Ovary (tissue), 9 donors: ENCODE results near the gene ARHGEF7. TPM values are rescaled to one million over a fixed set of nuclear protein-coding genes. Genes with fewer than 3 reads are reported as not detected.

Experiments
- DNase-seq, 5 donors: peaks; one replicate each; pipeline ENCODE4 v3.0.0-alpha.2; 2019 to 2020
- H3K27ac ChIP-seq, 2 donors: fragments of 200-600 bp; one replicate each; pipeline versions ENCODE4 v1.5.1 to v1.8.0; 2019 to 2022
- H3K27me3 ChIP-seq: fragments of 200-600 bp; one replicate; pipeline ENCODE4 v1.8.0; 2022
- H3K36me3 ChIP-seq: fragments of 200-600 bp; sonication (generic); one replicate; pipeline ENCODE4 v1.5.1; 2019
- H3K4me1 ChIP-seq: one replicate; pipeline ENCODE4 v1.8.1; 2013; ENCODE audit warnings: mild to moderate bottlenecking, moderate library complexity; ENCODE audit not compliant: insufficient read depth
- H3K4me3 ChIP-seq: fragments of 200-600 bp; sonication (generic); one replicate; pipeline ENCODE4 v1.5.1; 2017
- H3K9me3 ChIP-seq, 2 donors: fragments of 200-600 bp in 1 of 2; sonication (generic) in 1 of 2; one replicate each; pipeline versions ENCODE4 v1.5.1 to v1.8.1; 2013 to 2019; ENCODE audit warnings: mild to moderate bottlenecking in 1 of 2, moderate library complexity in 1 of 2
- EP300 ChIP-seq: sonication (generic); formaldehyde crosslinking; IDR thresholded peaks from one replicate; pipeline ENCODE4 v1.6.1; 2017; ENCODE audit warnings: antibody characterized with exemption
- POLR2A ChIP-seq: fragments of 450-650 bp; IDR thresholded peaks from one replicate; pipeline ENCODE4 v1.6.1; 2017; ENCODE audit warnings: antibody characterized with exemption, mild to moderate bottlenecking, moderate library complexity
- WGBS, 3 donors: extraction: QIAGEN DNeasy Blood & Tissue Kit in 1 of 3; methylation state at CpG; one replicate each; pipeline versions ENCODE4 v1.1.5 to v1.1.7; 2013 to 2017; 5-methylcytosine and 5-hydroxymethylcytosine counted together
- intact Hi-C, 4 donors: fragments of 100-400 bp; cut with DNase I; formaldehyde crosslinking; loops; one replicate each; pipeline versions ENCODE4 v1.11.0 to v1.15.1; 2022 to 2023
- polyA plus RNA-seq, 2 donors: library from polyadenylated mRNA; stranded (reverse); fragments of 200-250 nt in 1 of 2; fragments of 350-450 nt in 1 of 2; fragmentation: Illumina TruSeq in 1 of 2; extraction: RNeasy Lipid Tissue Mini Kit (QIAGEN cat#74804) in 1 of 2; gene quantifications; one replicate each; pipeline ENCODE4 v1.2.3, GENCODE V29; 2013 to 2014
- total RNA-seq, 7 donors: library from RNA; depleted of rRNA in 2 of 7; stranded (reverse); fragments of >200 nt in 2 of 7; fragmentation: NEBNext Ultra II Directional in 3 of 7; extraction: Animal tissue kit (Norgen Biotek cat#: 25700) in 3 of 7; gene quantifications; one replicate each; pipeline versions ENCODE4 v1.1.0 to v1.2.4, GENCODE V29; 2016 to 2023
- TF ChIP-seq, protein P1 (sequence below), 3 donors: fragments of 450-650 bp in 2 of 3; fragments of 200-600 bp in 1 of 3; IDR thresholded peaks; one replicate each; pipeline versions ENCODE4 v1.5.1 to v1.8.0; 2016 to 2022; ENCODE audit warnings: antibody characterized with exemption in 3 of 3, mild to moderate bottlenecking in 1 of 3
- donor health status: DM: no; HTN: no; CAD: no; lungs with moderate emphysema.
- donor health status: DM: no; HTN: no; CAD: no.
- donor health status: Bipolar disorder and iron deficiency.
- donor health status: DM: yes; HTN: yes; CAD: no.
- donor health status: DM: no; HTN: no; CAD: no.
- donor health status: DM: yes; HTN: yes; CAD: no.

Gene ARHGEF7
- total and polyA plus RNA-seq, 9 donors = 27.6 to 58.5 (median 52.2) TPM

DNA sequence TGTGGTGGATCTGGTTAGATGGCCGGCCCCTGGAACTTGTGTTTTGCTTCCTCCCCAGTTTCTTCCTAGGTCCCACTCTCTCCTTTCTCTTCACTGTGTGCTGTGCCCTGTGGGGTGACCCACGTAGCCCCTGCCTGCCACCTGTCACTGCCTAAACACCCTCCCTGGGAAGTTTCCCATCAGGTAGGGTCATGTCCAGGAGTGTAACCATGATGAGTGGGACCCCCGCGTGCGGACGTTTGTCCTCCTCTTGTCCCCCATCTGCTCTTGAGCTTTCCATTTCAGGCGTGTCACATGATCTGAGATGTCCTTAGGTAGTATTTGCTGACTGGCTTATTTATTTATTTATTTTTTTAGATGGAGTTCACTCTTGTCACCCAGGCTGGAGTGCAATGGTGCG lies 61.3 kb downstream of the ARHGEF7 start:
- no peaks in the 10 kb centered on the region for H3K36me3 ChIP-seq
- H3K4me3 ChIP-seq = no peak overlapping the region
- no peak overlapping the region for H3K27ac ChIP-seq
- no peak for DNase-seq
- WGBS, 3 donors = 92 to 97% (median 96%) methylated on average over 8 of the region's 8 CpGs
- H3K4me1 ChIP-seq = peaks cover 23% of the 10 kb centered on the region
- intact Hi-C loops = no loop called here
- H3K9me3 ChIP-seq = no peaks in the 10 kb centered on the region
- TF ChIP-seq, protein P1, sequence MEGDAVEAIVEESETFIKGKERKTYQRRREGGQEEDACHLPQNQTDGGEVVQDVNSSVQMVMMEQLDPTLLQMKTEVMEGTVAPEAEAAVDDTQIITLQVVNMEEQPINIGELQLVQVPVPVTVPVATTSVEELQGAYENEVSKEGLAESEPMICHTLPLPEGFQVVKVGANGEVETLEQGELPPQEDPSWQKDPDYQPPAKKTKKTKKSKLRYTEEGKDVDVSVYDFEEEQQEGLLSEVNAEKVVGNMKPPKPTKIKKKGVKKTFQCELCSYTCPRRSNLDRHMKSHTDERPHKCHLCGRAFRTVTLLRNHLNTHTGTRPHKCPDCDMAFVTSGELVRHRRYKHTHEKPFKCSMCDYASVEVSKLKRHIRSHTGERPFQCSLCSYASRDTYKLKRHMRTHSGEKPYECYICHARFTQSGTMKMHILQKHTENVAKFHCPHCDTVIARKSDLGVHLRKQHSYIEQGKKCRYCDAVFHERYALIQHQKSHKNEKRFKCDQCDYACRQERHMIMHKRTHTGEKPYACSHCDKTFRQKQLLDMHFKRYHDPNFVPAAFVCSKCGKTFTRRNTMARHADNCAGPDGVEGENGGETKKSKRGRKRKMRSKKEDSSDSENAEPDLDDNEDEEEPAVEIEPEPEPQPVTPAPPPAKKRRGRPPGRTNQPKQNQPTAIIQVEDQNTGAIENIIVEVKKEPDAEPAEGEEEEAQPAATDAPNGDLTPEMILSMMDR (IDR thresholded peaks at IDR 0.05) = no peak
- TF ChIP-seq POLR2A (no peak), EP300 (no peak)
- no peaks in the 10 kb centered on the region for H3K27me3 ChIP-seq

DNA sequence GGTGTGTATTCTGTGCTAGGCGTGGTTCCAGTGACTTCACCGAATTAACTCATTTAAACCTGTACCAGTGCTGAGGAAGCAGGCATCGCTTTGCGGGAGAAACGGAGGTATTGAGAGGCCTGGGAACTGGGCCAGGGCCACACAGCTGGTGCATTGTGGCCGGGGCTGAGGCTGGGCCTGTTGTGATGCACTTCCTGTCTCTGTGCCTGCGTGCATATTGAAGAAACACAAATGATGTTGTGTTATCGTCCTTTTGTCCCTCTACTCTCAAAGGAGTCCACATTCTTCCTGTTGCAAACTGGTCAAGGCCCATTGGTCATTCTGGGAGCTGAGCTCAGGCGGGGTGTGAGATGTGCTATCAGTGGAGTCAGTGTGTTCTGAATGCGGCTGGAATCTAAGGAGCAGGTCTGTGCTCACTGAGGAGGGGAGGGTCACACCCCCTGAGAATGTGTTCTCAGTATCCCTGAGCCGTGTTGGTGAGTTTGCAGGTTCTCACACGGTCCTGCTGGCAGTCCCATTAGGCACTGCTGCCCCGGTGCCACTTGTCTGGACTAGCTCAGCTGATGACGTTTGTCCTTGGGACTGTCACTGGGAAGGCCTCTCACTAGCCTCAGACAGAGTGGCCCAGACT lies 62.1 kb downstream of the ARHGEF7 start:
- no peak for DNase-seq
- intact Hi-C loops = no loop called here
- no peak overlapping the region for H3K4me3 ChIP-seq
- peak overlapping the region; percentile 9 to 48 for H3K27ac ChIP-seq
- H3K9me3 ChIP-seq = no peaks in the 10 kb centered on the region
- no peaks in the 10 kb centered on the region for H3K27me3 ChIP-seq
- no peaks in the 10 kb centered on the region for H3K36me3 ChIP-seq
- WGBS, 3 donors = 51 to 59% (median 58%) methylated on average over 14 of the region's 14 CpGs
- peaks cover 23% of the 10 kb centered on the region for H3K4me1 ChIP-seq
- TF ChIP-seq, protein P1 (IDR thresholded peaks at IDR 0.05) = no peak
- TF ChIP-seq EP300 (no peak), POLR2A (no peak)

DNA sequence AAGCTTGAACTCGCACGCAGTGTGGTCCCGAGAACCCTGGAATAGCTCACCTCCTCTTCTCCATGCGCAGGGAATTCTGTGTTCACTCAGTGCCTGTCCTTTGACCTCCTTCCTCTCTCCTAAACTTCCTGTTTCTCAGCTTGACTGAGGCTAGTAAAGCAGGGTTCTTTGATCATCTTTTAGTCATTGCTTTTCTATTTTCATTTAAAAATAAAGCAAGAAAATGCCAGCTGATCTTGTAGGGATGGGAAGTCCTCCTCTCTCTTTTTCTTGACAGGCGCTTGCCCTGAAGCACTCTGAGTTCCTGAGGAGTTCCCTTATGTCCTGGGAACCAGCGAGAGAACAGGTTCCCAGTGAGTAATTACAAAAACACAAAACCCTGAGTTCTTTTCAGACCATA lies 62.8 kb downstream of the ARHGEF7 start:
- H3K9me3 ChIP-seq = no peaks in the 10 kb centered on the region
- WGBS, 3 donors = 11 to 28% (median 11%) methylated on average over 6 of the region's 6 CpGs
- intact Hi-C loops = no loop called here
- H3K4me1 ChIP-seq = peaks cover 23% of the 10 kb centered on the region
- no peak for DNase-seq
- TF ChIP-seq, protein P1 (IDR thresholded peaks at IDR 0.05) = no peak
- TF ChIP-seq EP300 (no peak), POLR2A (no peak)
- no peaks in the 10 kb centered on the region for H3K27me3 ChIP-seq
- H3K36me3 ChIP-seq = no peaks in the 10 kb centered on the region
- H3K27ac ChIP-seq = peak overlapping the region; percentile 9 to 48
- H3K4me3 ChIP-seq = no peak overlapping the region

DNA sequence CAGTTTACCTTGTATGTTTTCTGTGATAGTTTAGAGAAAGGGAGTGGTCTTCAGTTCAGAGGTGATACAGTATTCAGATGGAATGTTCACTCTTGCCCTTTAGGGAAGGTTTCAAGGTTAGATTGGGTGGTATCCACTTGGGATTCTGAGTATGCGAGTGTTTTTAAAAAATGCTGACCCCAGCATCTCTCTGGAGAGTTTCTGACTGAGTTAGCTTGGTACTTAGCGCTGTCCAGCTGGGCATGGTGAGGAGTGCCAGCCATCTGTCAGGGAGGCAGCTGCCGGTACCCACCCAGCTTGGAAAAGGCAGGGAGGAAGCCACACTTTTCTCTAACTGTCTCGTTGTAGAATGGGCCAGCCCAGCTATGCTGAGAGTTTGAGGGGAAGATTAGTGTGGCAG lies 63.3 kb downstream of the ARHGEF7 start:
- Histone ChIP-seq H3K9me3 (no peaks in the 10 kb centered on the region), H3K27me3 (no peaks in the 10 kb centered on the region), H3K4me1 (peaks cover 22% of the 10 kb centered on the region), H3K27ac (peak overlapping the region in 1 of 2 donors; percentile 48), H3K4me3 (no peak overlapping the region), H3K36me3 (no peaks in the 10 kb centered on the region)
- TF ChIP-seq, protein P1 (IDR thresholded peaks at IDR 0.05) = no peak
- no peak for TF ChIP-seq EP300
- TF ChIP-seq POLR2A = no peak
- intact Hi-C loops = no loop called here
- 21 to 36% (median 28%) methylated on average over 4 of the region's 4 CpGs for WGBS, 3 donors
- no peak for DNase-seq
